AG08396 (cell line): Measurements from ENCODE around the gene LPA.
"Not testable (repeated sequence)": the region's sequence is repeated elsewhere in the genome, so short reads cannot be mapped to it uniquely, and the experiment has no call there.

Source experiments
- DNase-seq: peaks from one replicate; pipeline ENCODE4 v3.0.0; 2012; ENCODE audit warnings: low spot score, mixed read lengths

LPA gene, protein sequence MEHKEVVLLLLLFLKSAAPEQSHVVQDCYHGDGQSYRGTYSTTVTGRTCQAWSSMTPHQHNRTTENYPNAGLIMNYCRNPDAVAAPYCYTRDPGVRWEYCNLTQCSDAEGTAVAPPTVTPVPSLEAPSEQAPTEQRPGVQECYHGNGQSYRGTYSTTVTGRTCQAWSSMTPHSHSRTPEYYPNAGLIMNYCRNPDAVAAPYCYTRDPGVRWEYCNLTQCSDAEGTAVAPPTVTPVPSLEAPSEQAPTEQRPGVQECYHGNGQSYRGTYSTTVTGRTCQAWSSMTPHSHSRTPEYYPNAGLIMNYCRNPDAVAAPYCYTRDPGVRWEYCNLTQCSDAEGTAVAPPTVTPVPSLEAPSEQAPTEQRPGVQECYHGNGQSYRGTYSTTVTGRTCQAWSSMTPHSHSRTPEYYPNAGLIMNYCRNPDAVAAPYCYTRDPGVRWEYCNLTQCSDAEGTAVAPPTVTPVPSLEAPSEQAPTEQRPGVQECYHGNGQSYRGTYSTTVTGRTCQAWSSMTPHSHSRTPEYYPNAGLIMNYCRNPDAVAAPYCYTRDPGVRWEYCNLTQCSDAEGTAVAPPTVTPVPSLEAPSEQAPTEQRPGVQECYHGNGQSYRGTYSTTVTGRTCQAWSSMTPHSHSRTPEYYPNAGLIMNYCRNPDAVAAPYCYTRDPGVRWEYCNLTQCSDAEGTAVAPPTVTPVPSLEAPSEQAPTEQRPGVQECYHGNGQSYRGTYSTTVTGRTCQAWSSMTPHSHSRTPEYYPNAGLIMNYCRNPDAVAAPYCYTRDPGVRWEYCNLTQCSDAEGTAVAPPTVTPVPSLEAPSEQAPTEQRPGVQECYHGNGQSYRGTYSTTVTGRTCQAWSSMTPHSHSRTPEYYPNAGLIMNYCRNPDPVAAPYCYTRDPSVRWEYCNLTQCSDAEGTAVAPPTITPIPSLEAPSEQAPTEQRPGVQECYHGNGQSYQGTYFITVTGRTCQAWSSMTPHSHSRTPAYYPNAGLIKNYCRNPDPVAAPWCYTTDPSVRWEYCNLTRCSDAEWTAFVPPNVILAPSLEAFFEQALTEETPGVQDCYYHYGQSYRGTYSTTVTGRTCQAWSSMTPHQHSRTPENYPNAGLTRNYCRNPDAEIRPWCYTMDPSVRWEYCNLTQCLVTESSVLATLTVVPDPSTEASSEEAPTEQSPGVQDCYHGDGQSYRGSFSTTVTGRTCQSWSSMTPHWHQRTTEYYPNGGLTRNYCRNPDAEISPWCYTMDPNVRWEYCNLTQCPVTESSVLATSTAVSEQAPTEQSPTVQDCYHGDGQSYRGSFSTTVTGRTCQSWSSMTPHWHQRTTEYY (N-terminal part only)

DNA sequence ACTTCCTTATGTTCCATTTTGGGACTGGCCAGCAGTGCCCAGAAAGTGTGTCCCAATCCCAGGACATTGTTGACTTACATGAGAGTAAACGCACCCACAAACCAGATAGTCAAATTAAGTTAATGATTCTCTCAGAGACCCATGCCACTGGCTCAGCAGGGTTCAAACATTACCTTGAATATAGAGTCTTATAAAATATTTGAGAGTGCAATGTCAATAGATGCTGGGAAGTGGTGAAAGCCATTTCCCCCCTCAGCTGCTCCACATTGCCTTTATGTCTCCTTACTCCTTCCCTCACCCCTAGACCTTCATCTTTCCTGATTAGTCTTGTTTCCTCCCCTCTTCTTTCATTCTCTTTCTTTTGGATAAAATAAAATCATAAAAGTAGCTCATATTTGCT lies at the start of gene LPA:
Gene LPA (minus strand): TSS at position 78 of the 400 bp plus-strand sequence. CDS start 61 bp downstream, at position 17.
- not testable (repeated sequence) for DNase-seq

- DNase-seq = not testable (repeated sequence)
Observed at GRCh38 chr6:160708993-160709392, 44.9 kb upstream of the LPA start.

DNA sequence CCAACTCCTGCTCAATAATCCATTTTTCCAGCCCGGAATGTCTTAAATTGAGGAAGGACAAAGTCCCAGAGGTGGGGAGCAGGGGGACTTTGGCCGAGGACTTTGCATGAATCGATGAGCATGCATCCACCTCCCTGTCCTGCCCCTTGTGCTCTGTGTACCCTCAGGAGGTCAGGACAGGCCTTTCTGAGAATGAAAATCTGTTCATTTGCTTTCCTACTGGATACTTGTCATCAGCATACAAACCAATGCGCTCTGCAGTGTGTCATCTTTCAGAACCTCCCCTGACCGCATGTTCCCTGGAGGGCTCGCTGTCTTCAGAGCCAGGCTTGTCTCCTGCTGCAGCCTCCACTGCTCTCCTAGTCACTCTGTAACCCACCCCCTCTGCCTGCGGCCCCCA lies 40.6 kb upstream of the LPA start:
- not testable (repeated sequence) for DNase-seq

DNA sequence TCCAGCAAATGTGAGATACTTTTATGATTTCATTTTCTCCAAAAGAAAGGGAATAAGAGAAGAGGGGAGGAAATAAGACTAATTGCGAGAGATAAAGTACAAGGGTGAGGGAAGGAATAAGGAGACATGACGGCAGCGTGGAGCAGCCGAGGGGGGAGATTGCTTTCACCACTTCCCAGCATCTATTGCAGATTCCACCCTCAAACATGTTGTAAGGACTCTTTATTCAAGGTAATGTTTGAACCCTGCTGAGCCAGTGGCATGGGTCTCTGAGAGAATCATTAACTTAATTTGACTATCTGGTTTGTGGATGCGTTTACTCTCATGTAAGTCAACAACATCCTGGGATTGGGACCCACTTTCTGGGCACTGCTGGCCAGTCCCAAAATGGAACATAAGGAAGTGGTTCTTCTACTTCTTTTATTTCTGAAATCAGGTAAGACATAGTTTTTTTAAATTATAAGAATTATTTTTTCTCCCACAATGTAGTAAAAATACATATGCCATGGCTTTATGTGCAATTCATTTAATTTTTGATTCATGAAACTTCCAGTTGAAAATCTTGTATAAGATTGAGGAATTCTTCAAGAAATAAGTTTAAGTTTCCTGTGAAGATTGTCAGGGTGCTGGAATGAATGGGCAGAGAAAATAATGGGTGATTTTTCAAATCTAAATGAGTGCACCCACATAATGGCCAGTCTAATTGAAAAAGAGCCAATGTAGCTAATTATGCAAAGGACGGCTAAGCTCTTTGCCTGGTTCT lies 38.0 kb upstream of the LPA start, which contains the start of gene PLG:
Gene PLG (plus strand): TSS at position 327 of the 763 bp plus-strand sequence. CDS start 61 bp downstream, at position 388.
- DNase-seq = not testable (repeated sequence)

DNA sequence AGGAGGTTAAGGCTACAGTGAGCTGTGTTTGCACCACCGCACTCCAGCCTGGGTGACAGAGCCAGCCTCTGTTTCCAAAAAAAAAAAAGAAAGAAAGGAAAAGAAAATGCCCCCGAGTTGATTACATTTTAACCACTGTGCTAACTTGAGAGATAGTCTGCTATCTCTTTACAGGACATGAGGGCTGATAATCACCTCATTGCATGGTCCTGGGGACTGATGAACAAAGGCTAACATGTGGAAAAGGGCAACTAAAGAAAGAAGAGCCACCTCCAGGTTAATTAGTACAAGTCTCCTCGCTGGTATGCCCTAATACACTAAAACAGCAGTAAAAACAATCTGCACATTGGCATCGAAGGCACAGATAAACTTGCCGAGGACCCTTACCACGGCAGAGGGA lies 33.8 kb upstream of the LPA start:
- no peak for DNase-seq

DNA sequence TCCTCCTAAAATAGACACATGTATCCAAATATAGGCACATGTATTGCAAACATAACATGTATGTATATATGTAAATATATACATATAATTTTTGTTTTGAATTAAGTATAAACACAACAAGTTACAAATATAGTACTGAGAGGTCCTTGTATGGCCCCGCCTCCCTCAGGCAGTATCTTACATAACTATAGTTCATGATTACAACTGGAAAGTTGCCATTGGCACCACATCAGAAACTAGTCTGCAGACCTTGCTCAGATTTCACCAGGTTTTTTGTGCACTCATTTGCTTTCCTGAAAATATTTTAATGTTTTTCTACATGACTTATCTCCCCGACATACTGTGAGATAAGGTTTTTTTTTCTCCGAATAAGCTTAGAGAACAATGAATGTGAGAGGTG lies 32.8 kb upstream of the LPA start:
- DNase-seq = not testable (repeated sequence)

- DNase-seq = not testable (repeated sequence)
Observed at GRCh38 chr6:160695622-160696021, 31.5 kb upstream of the LPA start.

GRCh38 chr6:160695025-160695424 lies 30.9 kb upstream of the LPA start:
- not testable (repeated sequence) for DNase-seq

DNA sequence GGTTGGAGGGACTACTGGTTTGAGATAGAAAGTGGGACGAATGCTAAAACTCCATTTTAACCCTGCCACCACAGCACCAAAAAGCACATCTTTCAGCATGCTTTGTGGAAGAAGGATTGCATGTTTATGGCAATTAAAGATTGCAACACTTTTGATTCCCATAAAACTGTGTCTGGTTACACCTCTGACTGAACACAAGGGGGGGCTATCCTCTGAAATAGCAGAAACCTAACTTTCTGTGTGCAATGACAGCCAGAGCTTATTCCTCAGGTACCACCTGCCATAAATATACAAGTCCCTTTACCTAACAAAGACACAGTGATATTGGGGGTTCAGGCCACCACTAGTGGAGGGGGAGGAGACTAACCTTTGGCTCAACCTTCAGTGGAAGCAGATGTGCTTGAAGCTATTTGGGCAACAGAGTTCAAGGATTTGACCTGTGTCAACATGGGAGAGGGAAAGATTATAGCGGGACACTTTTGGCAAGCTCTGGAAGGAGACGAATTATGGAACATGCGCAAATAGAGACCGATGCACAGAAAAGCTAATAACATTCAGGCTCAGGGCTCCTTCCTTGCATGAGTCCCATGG lies 28.4 kb upstream of the LPA start:
- no peak for DNase-seq

- DNase-seq = no peak
Observed at GRCh38 chr6:160691617-160692016, 27.5 kb upstream of the LPA start.

DNA sequence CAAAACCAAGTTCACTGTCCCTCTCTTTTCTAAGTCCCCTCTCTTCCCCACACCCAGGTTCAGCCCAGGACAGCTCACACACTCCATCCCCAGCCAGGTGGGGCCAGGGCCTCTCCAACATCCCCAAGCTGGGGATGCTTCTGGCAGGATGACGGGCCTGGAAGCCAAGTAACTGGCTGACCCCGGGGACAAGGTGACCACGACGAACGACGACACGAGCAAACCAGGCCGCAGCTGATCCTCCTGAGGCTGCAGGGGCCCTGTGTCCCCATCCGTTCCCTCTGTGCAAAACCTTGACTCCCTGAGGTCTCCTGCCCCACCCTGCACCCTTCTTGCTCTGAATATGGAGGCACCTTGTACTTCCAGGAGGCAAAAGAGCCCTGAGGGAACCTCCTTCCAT lies 26.4 kb upstream of the LPA start:
- no peak for DNase-seq

DNA sequence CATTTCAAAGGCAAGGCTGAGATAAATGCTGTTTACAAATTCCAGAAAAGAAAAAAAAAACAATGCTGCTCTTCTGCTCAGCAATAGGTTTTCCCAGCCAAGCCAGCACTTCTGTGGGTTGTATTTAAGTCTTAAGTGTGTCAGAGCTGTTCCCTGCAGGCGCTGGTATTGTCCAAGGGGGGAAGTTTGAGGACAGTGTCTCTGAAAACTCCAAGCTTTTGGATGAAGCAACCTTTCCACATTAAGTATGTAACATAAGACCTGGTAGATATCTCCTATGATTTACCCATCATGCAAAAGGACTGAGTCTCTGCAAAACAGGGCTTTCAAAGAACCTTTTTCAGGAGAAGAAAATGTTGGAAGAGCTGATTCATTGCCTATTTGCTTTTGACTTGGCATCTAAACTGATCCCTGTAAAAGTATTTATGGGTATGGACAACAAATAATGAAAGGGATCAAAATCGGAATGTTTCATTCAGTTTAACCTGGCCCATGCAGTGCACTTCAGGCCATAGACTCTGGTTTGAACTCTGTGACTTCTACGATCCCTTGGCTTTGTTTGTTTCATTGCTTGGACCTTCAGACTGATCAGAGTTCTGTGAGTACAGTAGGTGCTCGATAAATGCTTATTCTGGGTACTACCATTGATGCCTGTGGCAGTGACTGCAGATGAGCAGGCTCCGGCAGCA lies 21.8 kb upstream of the LPA start:
- DNase-seq = no peak

GRCh38 chr6:160685101-160685761 lies 21.2 kb upstream of the LPA start:
- not testable (repeated sequence) for DNase-seq

- DNase-seq = no peak
Observed at GRCh38 chr6:160679402-160679769, 15.3 kb upstream of the LPA start.

- no peak for DNase-seq
Observed at GRCh38 chr6:160678744-160679401, 14.8 kb upstream of the LPA start.

DNA sequence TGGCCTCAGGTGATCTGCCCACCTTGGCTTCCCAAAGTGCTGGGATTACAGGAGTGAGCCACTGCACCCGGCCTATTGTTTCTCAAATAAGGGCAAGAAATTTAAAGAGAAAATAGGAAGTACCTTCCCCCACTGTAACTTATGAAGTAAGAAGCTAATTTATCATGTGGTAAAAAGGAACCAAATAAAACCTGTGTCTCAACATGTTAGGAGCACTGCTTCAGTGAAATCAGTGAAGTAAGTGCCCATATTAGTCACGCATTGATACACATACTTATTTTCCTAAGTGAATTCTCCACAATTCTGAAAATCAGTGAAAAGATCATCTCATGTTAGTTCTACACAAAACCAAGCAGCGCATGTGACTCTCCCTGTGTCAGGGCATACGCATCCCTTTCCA lies 14.2 kb upstream of the LPA start:
- no peak for DNase-seq

DNA sequence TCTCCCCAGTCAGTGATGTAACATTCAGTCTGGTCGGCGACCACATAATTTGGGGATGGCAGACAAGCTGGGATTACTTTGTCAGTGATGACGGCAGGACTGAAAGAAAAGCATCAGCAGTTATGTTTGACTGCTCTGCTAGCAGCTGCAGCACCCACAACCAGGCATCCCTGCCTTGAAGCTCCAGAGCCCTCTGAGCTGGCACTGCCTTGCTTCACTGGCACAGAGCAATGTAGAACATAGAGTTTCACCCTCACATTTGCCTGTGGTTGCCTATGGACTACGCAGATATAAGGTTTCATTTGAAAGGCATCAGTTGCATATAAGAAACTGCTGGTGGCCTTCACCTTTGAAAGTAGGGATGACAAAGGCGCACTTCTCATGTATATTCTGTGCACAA lies 12.3 kb upstream of the LPA start:
- not testable (repeated sequence) for DNase-seq

DNA sequence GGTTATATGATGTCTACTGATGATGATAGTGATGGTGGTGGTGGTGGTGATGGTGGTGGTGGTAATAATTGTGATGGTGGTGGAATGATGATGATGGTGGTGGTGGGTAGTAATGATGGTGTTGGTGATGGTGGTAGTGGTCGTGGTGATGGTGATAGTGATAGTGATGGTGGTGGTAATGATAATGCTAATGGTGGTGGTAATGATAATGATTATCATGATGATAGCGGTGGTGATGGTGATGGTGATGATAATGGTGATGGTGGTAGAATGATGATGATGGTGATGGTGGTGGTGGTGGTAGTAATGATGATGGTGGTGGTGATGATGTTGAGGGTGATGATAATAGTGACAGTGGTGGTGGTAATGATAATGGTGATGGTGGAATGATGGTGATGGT lies 4.5 kb upstream of the LPA start:
- DNase-seq = no peak
